Thymus (tissue), 11 donors: Measurements from ENCODE around the gene IGLL5. TPM values are rescaled to one million over a fixed set of nuclear protein-coding genes. Genes with fewer than 3 reads are reported as not detected.
A peak's percentile ranks its signal among the peaks of the same experiment; 100 is the strongest.

Source experiments
- DNase-seq, 9 donors: peaks; one replicate each; pipeline ENCODE4 v3.0.0-alpha.2; 2013; ENCODE audit warnings: low spot score in 9 of 9, low read depth in 6 of 9, missing footprints in 1 of 9
- H3K27ac ChIP-seq, 2 donors: one replicate each; pipeline ENCODE4 v1.5.1; 2013; ENCODE audit warnings: control low read depth in 1 of 2, low read depth in 1 of 2, low read length in 1 of 2, mild to moderate bottlenecking in 1 of 2, moderate library complexity in 1 of 2
- H3K27me3 ChIP-seq, 2 donors: one replicate each; pipeline ENCODE4 v1.5.1; 2013; ENCODE audit warnings: low read length in 1 of 2; ENCODE audit not compliant: control insufficient read depth in 2 of 2, insufficient read depth in 1 of 2
- H3K36me3 ChIP-seq, 2 donors: one replicate each; pipeline ENCODE4 v1.5.1; 2013; ENCODE audit warnings: low read length in 1 of 2, mild to moderate bottlenecking in 1 of 2, moderate library complexity in 1 of 2; ENCODE audit not compliant: control insufficient read depth in 2 of 2, insufficient read depth in 2 of 2
- H3K4me1 ChIP-seq, 2 donors: one replicate each; pipeline ENCODE4 v1.5.1; 2013; ENCODE audit warnings: low read length in 2 of 2; ENCODE audit not compliant: control insufficient read depth in 2 of 2, insufficient read depth in 2 of 2
- H3K4me3 ChIP-seq, 2 donors: one replicate each; pipeline ENCODE4 v1.5.1; 2013; ENCODE audit warnings: low read length in 2 of 2, control low read depth in 1 of 2, mild to moderate bottlenecking in 1 of 2
- H3K9me3 ChIP-seq, 2 donors: one replicate each; pipeline ENCODE4 v1.5.1; 2013; ENCODE audit warnings: low read length in 1 of 2, mild to moderate bottlenecking in 1 of 2; ENCODE audit not compliant: control insufficient read depth in 2 of 2, insufficient read depth in 1 of 2
- WGBS: extraction: QIAGEN DNeasy Blood & Tissue Kit; methylation state at CpG from one replicate; pipeline ENCODE4 v1.1.7; 2013; 5-methylcytosine and 5-hydroxymethylcytosine counted together
- polyA plus RNA-seq: library from polyadenylated mRNA; stranded (reverse); fragments of 200-250 nt; gene quantifications from one replicate; pipeline ENCODE4 v1.2.3, GENCODE V29; 2013
- total RNA-seq: library from RNA; stranded (reverse); fragments of 120-200 nt; gene quantifications from one replicate; pipeline ENCODE4 v1.2.4, GENCODE V29; 2013
- donor health status: healthy.

The IGLL5 gene
- total and polyA plus RNA-seq, 2 donors, result 2.3 to 29.9 TPM

- no peak overlapping the region for H3K4me3 ChIP-seq
- peaks cover 0 to 3% of the 10 kb centered on the region in 2 donors for H3K27me3 ChIP-seq
- WGBS, result 94% methylated on average over 6 of the region's 6 CpGs
- H3K27ac ChIP-seq, result no peak overlapping the region
- DNase-seq, result no peak
- H3K36me3 ChIP-seq, result no peaks in the 10 kb centered on the region
- H3K9me3 ChIP-seq, result no peaks in the 10 kb centered on the region
- H3K4me1 ChIP-seq, result peaks cover 0 to 8% of the 10 kb centered on the region in 2 donors
Measured at GRCh38 chr22:22908941-22909604, 21.5 kb downstream of the IGLL5 start.

- no peak for DNase-seq
- 72% methylated on average over 7 of the region's 7 CpGs for WGBS
- Histone ChIP-seq H3K4me1 (peaks cover 0 to 15% of the 10 kb centered on the region in 2 donors), H3K27ac (no peak overlapping the region), H3K4me3 (no peak overlapping the region), H3K9me3 (no peaks in the 10 kb centered on the region), H3K36me3 (no peaks in the 10 kb centered on the region), H3K27me3 (peaks cover 0 to 3% of the 10 kb centered on the region in 2 donors)
Measured at GRCh38 chr22:22909605-22910271, 22.1 kb downstream of the IGLL5 start.

- Histone ChIP-seq H3K4me3 (no peak overlapping the region), H3K27me3 (peaks cover 0 to 3% of the 10 kb centered on the region in 2 donors), H3K9me3 (no peaks in the 10 kb centered on the region), H3K36me3 (no peaks in the 10 kb centered on the region), H3K4me1 (peaks cover 0 to 22% of the 10 kb centered on the region in 2 donors), H3K27ac (no peak overlapping the region)
- 85% methylated on average over 15 of the region's 15 CpGs for WGBS
- no peak for DNase-seq
Measured at GRCh38 chr22:22910272-22911240, 22.9 kb downstream of the IGLL5 start.

GRCh38 chr22:22911327-22912134, 23.9 kb downstream of the IGLL5 start:
- WGBS, result 92% methylated on average over 15 of the region's 15 CpGs
- DNase-seq, result no peak
- Histone ChIP-seq H3K4me3 (no peak overlapping the region), H3K27ac (no peak overlapping the region), H3K36me3 (no peaks in the 10 kb centered on the region), H3K4me1 (peaks cover 0 to 22% of the 10 kb centered on the region in 2 donors), H3K27me3 (peaks cover 0 to 3% of the 10 kb centered on the region in 2 donors), H3K9me3 (no peaks in the 10 kb centered on the region)

GRCh38 chr22:22912135-22912987, 24.7 kb downstream of the IGLL5 start:
- H3K27ac ChIP-seq, result no peak overlapping the region
- H3K36me3 ChIP-seq, result no peaks in the 10 kb centered on the region
- no peak for DNase-seq
- no peak overlapping the region for H3K4me3 ChIP-seq
- H3K27me3 ChIP-seq, result no peaks in the 10 kb centered on the region
- no peaks in the 10 kb centered on the region for H3K9me3 ChIP-seq
- H3K4me1 ChIP-seq, result peaks cover 0 to 22% of the 10 kb centered on the region in 2 donors
- 96% methylated on average over 8 of the region's 8 CpGs for WGBS

GRCh38 chr22:22912988-22913253, 25.3 kb downstream of the IGLL5 start:
- H3K4me3 ChIP-seq, result no peak overlapping the region
- 96% methylated on average over 7 of the region's 7 CpGs for WGBS
- no peaks in the 10 kb centered on the region for H3K36me3 ChIP-seq
- DNase-seq, result no peak
- no peaks in the 10 kb centered on the region for H3K9me3 ChIP-seq
- H3K27ac ChIP-seq, result no peak overlapping the region
- no peaks in the 10 kb centered on the region for H3K27me3 ChIP-seq
- H3K4me1 ChIP-seq, result peaks cover 0 to 22% of the 10 kb centered on the region in 2 donors

GRCh38 chr22:22913989-22914388, 26.4 kb downstream of the IGLL5 start:
- WGBS, result 39% methylated on average over 5 of the region's 5 CpGs
- H3K9me3 ChIP-seq, result no peaks in the 10 kb centered on the region
- H3K4me3 ChIP-seq, result no peak overlapping the region
- H3K4me1 ChIP-seq, result peaks cover 0 to 22% of the 10 kb centered on the region in 2 donors
- DNase-seq, result peak in 3 of 9 donors; percentile 12 to 56 (median 26)
- no peaks in the 10 kb centered on the region for H3K36me3 ChIP-seq
- H3K27me3 ChIP-seq, result no peaks in the 10 kb centered on the region
- no peak overlapping the region for H3K27ac ChIP-seq
